ENCODE results near the gene PLTP.

DNA sequence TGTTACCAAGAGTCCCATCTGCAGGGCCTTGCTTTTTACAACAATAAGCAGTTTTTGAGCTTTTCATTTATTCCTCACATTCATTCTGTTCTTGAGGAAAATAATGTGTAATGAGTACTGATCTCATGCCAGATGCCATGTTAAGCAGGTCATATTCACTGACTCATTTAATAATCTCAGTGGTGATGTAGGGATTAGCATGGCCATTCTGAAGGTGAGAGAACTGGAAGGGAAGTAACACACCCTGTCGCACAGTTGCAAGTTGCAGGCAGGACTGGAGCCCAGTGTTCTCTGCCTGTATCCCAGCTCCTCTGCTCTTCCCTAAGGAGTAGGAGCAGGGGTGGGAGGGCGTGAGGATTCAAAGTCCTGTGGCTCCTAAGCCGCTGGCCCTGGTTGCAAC lies 28.1 kb upstream of the PLTP start:
- TF ChIP-seq POLR2A (IDR thresholded peaks at IDR 0.05) = no peak
- TF ChIP-seq, protein P1, sequence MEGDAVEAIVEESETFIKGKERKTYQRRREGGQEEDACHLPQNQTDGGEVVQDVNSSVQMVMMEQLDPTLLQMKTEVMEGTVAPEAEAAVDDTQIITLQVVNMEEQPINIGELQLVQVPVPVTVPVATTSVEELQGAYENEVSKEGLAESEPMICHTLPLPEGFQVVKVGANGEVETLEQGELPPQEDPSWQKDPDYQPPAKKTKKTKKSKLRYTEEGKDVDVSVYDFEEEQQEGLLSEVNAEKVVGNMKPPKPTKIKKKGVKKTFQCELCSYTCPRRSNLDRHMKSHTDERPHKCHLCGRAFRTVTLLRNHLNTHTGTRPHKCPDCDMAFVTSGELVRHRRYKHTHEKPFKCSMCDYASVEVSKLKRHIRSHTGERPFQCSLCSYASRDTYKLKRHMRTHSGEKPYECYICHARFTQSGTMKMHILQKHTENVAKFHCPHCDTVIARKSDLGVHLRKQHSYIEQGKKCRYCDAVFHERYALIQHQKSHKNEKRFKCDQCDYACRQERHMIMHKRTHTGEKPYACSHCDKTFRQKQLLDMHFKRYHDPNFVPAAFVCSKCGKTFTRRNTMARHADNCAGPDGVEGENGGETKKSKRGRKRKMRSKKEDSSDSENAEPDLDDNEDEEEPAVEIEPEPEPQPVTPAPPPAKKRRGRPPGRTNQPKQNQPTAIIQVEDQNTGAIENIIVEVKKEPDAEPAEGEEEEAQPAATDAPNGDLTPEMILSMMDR (IDR thresholded peaks at IDR 0.05) = no peak

Measured in vagina (tissue), 2 donors.